Left lobe of liver (tissue), 2 donors: ENCODE results near the gene ZBTB24. TPM values are rescaled to one million over a fixed set of nuclear protein-coding genes. Genes with fewer than 3 reads are reported as not detected.
A peak's percentile ranks its signal among the peaks of the same experiment; 100 is the strongest.
"Not testable (repeated sequence)": the region's sequence is repeated elsewhere in the genome, so short reads cannot be mapped to it uniquely, and the experiment has no call there.

ENCODE experiments used
- ATAC-seq: fragments of 200-7000 bp; cut with Tn5 transposase; one replicate; pipeline ENCODE4 v1.9.1; 2020; ENCODE audit warnings: mild to moderate bottlenecking, moderate library complexity
- DNase-seq: peaks from one replicate; pipeline ENCODE4 v3.0.0-alpha.2; 2020; ENCODE audit warnings: low spot score
- total RNA-seq: library from RNA; stranded (reverse); gene quantifications from one replicate; pipeline ENCODE4 v1.2.1, GENCODE V29; 2021
- donor health status: DM: no; HTN: no; CAD: no; lungs with moderate emphysema.
- donor health status: DM: no; HTN: yes; CAD: no.

ZBTB24 gene
- total RNA-seq, 1 donor from 2014 or later = 2.3 TPM

DNA sequence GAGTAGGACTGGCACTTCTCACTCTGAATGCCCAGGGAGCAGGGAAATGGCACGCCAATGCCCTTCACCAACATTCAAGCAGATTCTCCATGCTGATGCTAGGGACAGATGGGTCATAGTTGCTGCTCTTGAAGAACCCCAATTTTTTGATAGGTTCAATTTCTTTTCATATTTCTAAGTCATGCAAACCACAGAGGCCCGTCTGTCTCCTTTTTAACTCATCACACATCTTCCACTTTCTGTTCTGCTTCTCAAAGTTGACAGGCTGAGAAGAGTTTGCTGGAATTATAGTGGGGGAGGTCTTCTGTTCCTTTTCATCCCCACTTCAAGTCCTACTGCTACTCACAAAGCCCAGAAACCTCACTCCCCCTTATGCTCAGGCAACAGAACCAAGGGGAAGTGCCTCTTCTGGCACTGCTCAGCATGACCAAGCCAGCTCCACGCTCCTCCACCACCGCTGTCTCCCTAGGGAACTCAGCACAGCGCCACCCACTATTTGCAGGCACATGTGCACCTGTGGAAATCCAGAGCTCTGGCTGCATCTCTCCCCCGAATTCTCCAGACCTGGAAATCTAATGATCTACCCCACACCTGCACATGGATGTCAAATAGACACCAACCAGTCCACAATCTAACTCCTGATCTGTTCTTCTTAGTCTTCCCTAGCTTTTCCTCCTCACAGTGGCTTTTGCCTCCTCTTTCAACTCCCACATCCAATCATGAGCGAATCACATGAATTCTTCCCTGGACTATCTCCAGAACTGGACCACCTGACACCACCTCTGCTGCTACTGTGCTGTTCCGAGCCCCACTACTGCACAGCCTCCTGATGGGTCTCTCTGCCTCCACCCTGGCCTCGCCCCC, 10.7 kb downstream of the ZBTB24 start:
- no peak for ATAC-seq
- DNase-seq = no peak

DNA sequence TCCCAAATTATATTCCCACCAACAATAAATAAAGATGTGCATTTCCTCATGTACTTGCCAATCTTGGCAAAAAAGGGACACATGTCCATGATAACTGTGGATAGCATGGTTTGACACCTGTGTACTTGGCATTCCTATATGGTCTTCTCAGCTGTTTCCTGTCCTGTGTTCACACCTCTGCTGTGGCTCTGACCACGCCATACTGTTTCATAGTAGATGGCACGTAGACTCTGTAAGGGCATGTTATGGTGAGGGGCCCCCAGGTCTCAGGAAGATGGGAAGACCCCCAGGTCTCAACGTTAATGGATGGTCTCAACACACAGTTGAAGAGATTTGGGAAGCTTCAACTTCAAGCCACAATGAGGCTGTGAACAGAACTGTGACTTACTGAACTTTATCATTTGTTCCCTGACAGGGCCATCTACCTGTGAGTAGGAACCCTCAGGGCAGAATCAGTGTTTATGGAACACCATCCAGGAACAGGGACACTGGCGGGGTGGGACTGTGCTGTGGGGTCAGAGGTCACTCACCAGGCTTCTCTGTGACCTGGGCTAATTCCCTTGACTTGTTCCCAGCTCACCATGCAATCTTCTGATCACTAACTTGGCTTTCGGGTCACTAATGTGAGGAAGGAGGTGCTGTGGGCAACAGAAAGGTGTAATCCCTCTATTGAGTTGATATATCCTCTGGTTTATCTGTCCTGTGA, 11.8 kb downstream of the ZBTB24 start:
- DNase-seq = no peak
- no peak for ATAC-seq

GRCh38 chr6:109469591-109470189, 13.3 kb downstream of the ZBTB24 start:
- DNase-seq = no peak
- ATAC-seq = no peak

DNA sequence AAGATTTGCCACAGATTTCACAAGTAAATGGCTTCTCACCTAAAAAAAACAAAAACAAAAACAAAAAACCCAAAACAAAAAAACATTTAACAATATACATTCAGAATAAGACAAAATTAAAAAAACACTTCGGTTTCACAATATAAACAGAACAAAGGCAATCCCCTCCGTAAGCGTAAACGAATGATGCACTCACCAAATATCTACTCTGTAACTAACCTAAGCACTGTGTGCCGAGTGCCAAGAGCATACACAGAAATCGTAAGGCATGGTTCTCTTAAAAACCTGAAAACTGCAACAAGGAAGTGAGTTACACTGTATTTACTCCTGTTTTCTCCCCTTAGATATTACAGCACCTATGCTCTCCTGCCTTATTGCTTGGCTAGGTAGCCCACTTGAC, 15.3 kb downstream of the ZBTB24 start:
- no peak for DNase-seq
- ATAC-seq = no peak

- ATAC-seq (no peak), DNase-seq (no peak)
Observed at GRCh38 chr6:109466212-109466923, 16.7 kb downstream of the ZBTB24 start.

DNA sequence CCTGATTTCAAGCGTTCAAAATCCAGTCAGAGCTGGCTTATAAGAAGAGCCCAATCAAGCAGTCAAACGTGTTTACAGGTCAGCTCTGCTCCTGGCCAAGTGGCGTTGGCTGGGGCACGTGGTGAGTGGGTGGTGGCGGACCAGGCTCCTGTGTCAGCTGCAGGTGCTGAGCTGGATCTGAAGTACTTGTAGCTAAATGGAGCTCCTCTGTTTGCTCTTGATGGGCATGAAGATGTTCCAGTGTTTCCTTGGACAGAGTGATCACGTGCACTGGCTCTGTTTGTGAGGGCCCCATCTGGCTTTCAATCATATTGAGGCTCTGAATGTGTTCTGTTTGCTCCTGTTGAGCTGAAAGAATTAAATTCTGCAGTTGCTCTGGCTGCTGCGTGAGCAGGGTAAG, 17.2 kb downstream of the ZBTB24 start:
- ATAC-seq = peak; percentile 68

DNA sequence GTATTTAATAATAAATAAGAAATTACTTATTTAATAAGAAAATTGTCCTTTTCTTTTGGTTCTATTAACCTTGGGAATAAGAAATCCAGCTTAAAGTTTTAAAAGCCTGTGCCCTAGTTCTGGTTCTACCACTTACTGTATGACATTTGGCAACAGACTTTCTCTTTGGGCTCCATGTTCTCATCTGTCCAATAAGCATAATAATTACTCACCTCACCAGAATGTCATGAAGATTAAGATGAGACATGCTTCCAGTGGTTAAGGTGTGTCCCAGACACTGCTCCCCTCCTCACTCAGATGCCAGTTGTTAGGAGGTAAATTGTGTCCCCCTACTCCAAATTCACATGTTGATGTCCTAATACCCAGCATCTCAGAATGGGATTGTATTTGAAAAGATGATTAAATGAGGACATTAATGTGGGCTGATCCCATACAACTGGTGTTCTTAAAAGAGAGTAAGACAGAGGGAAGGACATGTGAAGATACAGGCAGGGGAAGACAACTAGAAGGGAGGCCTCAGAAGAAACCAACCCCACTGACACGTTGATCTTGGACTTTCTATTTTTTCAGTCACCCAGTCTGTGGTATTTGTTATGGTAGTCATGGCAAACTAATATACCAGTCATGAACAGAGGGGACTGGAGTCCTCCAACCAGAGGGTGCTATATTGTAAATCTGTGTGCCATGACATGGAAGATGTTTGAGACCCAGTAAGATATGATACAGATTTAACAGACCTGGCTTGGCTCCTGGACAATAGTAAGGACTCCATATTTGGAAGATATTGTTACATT, 21.1 kb downstream of the ZBTB24 start:
- DNase-seq (no peak), ATAC-seq (no peak)

More for the DNA sequence above, 17.2 kb downstream of the ZBTB24 start:
- DNase-seq = no peak

DNA sequence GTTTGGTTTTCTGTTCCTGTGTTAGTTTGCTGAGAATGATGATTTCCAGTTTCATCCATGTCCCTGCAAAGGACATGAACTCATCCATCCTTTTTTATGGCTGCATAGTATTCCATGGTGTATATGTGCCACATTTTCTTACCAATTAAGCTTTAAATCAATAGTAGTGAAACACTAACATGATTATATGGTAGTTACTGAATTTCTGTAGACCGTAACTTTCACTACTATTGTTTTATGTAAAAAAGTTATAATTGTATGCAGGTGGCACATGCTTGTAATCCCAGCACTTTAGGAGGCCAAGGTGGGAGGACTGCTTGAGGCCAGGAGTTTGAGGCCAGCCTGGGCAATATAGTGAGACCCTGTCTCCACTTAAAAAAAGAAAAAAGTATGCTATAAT, 21.8 kb downstream of the ZBTB24 start:
- not testable (repeated sequence) for ATAC-seq, DNase-seq

DNA sequence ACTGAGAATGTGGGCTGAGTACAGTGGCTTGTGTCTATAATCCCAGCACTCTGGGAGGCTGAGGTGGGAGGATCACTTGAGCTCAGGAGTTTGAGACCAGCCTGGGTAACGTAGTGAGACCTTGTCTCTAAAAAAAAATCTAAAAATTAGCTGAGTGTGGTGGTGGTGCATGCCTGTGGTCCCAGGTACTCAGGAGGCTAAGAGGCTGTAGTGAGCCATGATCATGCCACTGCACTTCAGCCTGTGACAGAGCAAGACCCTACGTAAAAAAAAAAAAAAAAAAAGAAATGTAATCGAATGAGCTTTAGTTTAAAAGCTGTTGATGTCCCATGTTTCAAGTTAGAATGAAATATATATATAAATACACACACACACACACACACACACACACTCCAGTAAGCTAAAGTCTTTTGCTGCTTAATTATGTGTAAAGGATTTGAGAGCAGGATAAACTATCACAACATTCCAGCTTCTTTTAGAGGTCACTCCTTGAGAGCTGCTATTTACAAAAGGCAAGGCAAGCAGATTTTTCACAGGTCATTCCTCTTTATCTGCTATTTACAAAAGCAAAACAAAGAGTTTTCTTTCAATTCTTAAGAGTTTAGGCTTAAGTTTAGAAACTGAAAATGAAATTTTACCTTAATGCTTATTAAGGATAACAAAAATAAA, 22.7 kb downstream of the ZBTB24 start:
- DNase-seq = no peak
- ATAC-seq = no peak

DNA sequence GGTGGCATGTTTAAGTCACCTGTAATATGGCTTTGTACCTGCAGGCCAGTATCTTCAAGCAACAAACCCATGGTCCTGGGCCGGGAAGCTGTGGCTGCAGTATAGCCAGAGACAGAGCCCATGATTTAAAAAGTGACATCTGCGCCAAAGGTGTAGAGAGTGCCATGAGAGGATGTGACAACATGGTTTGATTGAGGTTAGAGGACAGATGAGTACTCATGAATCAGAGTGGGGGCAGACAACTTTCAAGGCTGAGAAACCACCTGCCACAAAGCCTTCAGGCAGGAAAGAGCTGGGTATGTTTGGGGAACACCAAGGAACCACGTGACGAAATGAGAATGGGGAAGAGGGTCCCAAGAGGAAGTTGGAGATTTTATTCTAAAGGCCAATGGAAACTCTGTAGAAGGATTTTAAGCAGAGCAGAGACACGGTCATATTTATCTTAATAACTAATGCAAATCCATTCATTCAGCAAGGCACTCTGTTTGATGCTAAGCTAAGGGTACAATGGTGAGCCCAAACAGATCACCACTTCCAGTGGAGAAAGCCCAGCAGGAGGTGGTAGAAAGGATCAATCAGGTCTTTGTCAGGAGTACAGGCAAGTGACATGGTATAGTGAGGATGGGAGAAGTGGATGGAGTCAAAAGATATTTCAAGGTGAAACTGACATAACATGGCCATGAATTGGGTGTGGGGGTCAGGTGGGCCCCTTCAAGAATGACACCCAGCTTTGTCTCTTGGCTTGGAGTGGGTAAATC, 24.1 kb downstream of the ZBTB24 start:
- DNase-seq (no peak), ATAC-seq (no peak)

DNA sequence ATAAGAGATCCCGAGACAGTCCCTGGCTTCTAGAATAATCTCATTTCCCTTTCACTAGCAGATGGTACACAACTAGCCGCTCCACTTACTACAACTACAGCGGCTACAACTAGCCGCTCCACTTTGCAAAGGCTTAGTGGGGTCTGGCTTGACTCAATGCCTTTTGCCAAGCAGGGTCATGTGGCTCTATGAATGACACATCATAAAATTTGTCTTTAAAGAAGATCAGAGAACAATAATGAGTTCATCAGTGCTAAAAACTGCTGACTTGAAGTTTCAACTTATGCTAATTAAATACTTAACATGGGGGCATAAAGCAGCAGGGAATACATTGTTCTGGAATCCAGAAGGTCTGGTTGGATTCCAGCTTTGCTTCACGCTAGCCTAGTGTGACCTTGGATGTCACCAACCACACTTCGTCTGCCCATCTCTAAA, 25.4 kb downstream of the ZBTB24 start:
- peak; percentile 8 for ATAC-seq
- no peak for DNase-seq

DNA sequence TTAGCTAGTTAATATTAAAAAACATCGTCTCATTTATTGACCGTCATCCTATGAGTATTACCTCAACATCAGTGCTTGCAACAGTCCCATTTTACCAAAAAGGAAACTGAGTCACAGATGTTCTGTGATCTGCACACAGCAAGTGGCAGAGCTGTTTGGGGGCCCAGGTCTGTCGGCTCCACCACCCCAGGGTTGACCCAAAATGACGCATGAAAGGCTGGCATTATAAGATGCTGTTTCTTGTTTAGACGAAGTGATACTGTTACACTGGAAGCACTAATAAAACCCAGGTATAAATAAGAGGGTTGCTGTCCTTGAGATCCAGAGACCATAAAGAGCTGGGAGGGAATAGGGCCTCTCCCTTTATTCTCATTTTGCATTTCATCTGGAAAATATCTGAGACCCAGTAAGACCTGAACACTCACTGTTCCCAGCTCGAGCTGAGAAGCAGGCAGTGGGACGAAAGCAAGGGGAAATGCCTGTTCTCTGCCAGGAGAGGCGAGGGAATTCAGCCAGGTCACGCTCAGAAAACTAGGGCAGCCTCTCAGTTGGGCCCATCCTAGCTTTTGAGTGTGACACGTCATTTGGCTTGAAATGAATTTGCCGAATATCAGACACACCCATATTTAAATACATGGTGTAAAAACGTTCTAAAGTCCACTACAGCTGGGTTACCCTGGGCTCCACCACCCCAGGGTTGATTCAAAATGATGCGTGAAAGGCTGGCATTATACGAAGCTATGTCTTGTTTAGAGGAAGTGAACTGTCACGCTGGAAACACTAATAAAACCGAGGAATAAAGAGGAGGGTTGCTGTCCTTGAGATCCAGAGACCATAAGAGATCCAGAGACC, 26.1 kb downstream of the ZBTB24 start:
- DNase-seq (peak; percentile 81), ATAC-seq (peak; percentile 82)

DNA sequence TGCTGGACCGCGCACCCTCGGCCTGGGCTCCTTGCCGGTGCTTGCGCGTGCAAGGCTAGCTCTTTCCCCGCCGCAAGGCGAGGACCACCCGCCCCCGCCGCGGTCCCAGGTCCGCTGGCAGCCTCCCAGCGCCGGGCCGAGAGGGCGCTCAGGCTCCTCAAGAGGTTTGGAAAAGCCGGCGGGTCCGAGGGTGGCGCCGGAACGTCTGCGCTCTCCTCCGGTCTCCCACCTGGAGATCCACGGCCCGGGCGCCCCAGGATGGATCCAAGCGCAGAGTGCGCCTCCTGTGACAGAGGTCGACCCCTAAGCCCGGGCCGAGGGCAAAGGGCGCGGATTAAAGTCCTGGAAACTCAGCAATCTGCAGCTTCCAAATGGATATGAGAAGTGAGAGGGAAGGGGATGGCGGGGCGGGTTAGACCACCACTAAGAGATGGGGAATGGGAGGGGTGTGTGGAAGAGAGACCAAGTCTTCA, 26.9 kb downstream of the ZBTB24 start:
- ATAC-seq = no peak
- DNase-seq = no peak

DNA sequence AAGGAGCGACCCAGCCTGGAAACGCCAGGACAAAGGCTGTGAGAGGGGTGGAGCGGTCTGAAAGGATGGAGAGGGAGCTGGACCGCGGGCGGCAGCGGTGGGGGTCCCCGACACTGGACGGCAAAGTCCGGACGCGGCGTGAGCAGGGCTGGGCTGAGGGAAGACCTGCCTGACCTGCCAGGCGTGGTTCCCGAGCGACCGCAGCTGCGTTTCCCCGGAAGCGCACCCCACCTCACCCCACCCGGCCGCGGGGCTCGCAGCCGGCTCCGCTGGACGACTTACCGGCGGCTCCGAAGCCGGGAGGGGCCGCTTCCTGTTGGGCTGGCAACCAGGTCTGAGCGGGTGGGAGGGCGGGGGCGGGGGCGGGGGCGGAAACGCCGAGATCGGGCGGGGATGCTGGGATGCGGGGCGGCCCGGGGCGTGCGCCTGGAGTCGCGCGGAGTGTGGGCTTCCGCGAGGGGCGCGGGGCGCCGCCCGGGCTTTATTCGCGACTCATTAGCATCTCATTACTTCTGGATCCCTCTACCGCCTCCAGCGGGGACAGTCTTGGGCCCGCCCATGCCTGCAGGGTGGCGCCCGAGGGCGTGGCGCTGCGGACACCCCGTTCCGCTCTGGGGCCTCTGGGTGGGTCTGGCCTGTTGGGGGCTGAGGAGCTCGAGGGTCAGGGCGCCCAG, 27.4 kb downstream of the ZBTB24 start, which contains the start of gene MICAL1:
Gene MICAL1 (minus strand): TSS at position 336 of the 674 bp plus-strand sequence. CDS start 1,576 bp downstream, outside the sequence.
- DNase-seq (peak; percentile 62), ATAC-seq (peak; percentile 55)

GRCh38 chr6:109454496-109455436, 28.3 kb downstream of the ZBTB24 start:
- ATAC-seq = no peak

More at GRCh38 chr6:109454496-109455436, 28.3 kb downstream of the ZBTB24 start:
- no peak for DNase-seq
